ENCODE data around the gene VSNL1.

VSNL1 gene

GRCh38 chr2:17605696-17606095 lies 65.2 kb downstream of the VSNL1 start:
- no peak overlapping the region for H3K14ac ChIP-seq (ENCODE audit: low read length)
- H3K4me1 ChIP-seq (ENCODE audit: control insufficient read depth in 2 of 2, insufficient read depth in 1 of 2, low read depth in 1 of 2, low read length in 2 of 2), result peaks cover 2 to 5% of the 10 kb centered on the region in 2 donors
- no peak overlapping the region for H2BK5ac ChIP-seq (ENCODE audit: low read length)
- no peak overlapping the region for H2BK120ac ChIP-seq (ENCODE audit: low read depth, low read length)
- H3K9ac ChIP-seq (ENCODE audit: low read depth, low read length, poor library complexity), result no peak overlapping the region
- H3K23ac ChIP-seq (ENCODE audit: low read depth, low read length, poor library complexity), result no peak overlapping the region
- H3K27ac ChIP-seq (replicated peaks; ENCODE audit: low read length), result no peak overlapping the region
- H3K9me3 ChIP-seq (replicated peaks in 1 of 2; ENCODE audit: control insufficient read depth in 2 of 2, insufficient read depth in 1 of 2, low read depth in 1 of 2, low read length in 2 of 2), result peaks cover 0 to 2% of the 10 kb centered on the region in 2 donors
- WGBS, 2 donors (ENCODE audit: extremely low coverage in 2 of 2, insufficient read length in 2 of 2, insufficient replicate concordance in 1 of 2), result no CpG with 5 or more reads among the region's 4 CpGs
- no peaks in the 10 kb centered on the region for H3K79me1 ChIP-seq (ENCODE audit: low read depth, low read length)
- no peak overlapping the region for H3K4ac ChIP-seq (ENCODE audit: low read length)
- no peaks in the 10 kb centered on the region for H3K36me3 ChIP-seq (replicated peaks in 1 of 2; ENCODE audit: control insufficient read depth in 2 of 2, insufficient read depth in 2 of 2, low read length in 2 of 2)
- H4K8ac ChIP-seq (ENCODE audit: low read depth, low read length), result no peak overlapping the region
- no peak overlapping the region for H2BK15ac ChIP-seq (ENCODE audit: low read length)
- no peak overlapping the region for H2AK5ac ChIP-seq (ENCODE audit: low read depth, low read length)
- H4K91ac ChIP-seq (ENCODE audit: low read depth, low read length, poor library complexity), result no peak overlapping the region
- no peak overlapping the region for H3K18ac ChIP-seq (ENCODE audit: low read length)
- H2BK12ac ChIP-seq (ENCODE audit: low read length), result no peak overlapping the region
- no peaks in the 10 kb centered on the region for H3K27me3 ChIP-seq (ENCODE audit: control insufficient read depth in 3 of 3, insufficient read depth in 3 of 3, low read depth in 1 of 3, low read length in 3 of 3)
- no peak overlapping the region for H3K4me2 ChIP-seq (ENCODE audit: insufficient read depth, low read length, poor library complexity, severe bottlenecking)
- no peak overlapping the region for H2AFZ ChIP-seq (ENCODE audit: low read length)
- DNase-seq (ENCODE audit: low spot score), result no peak
- H3K4me3 ChIP-seq (ENCODE audit: low read length in 2 of 2), result no peak overlapping the region

GRCh38 chr2:17606851-17607250 lies 66.4 kb downstream of the VSNL1 start:
- H3K4me2 ChIP-seq (ENCODE audit: insufficient read depth, low read length, poor library complexity, severe bottlenecking), result no peak overlapping the region
- H3K79me1 ChIP-seq (ENCODE audit: low read depth, low read length), result no peaks in the 10 kb centered on the region
- H2BK15ac ChIP-seq (ENCODE audit: low read length), result no peak overlapping the region
- H3K18ac ChIP-seq (ENCODE audit: low read length), result no peak overlapping the region
- WGBS, 2 donors (ENCODE audit: extremely low coverage in 2 of 2, insufficient read length in 2 of 2, insufficient replicate concordance in 1 of 2), result no CpG with 5 or more reads among the region's 2 CpGs
- no peak overlapping the region for H3K23ac ChIP-seq (ENCODE audit: low read depth, low read length, poor library complexity)
- H3K9me3 ChIP-seq (replicated peaks in 1 of 2; ENCODE audit: control insufficient read depth in 2 of 2, insufficient read depth in 1 of 2, low read depth in 1 of 2, low read length in 2 of 2), result peaks cover 0 to 2% of the 10 kb centered on the region in 2 donors
- H3K27ac ChIP-seq (replicated peaks; ENCODE audit: low read length), result no peak overlapping the region
- no peak overlapping the region for H2BK12ac ChIP-seq (ENCODE audit: low read length)
- H3K27me3 ChIP-seq (ENCODE audit: control insufficient read depth in 3 of 3, insufficient read depth in 3 of 3, low read depth in 1 of 3, low read length in 3 of 3), result no peaks in the 10 kb centered on the region
- H3K4ac ChIP-seq (ENCODE audit: low read length), result no peak overlapping the region
- no peak overlapping the region for H2AK5ac ChIP-seq (ENCODE audit: low read depth, low read length)
- no peak overlapping the region for H3K9ac ChIP-seq (ENCODE audit: low read depth, low read length, poor library complexity)
- no peak overlapping the region for H4K8ac ChIP-seq (ENCODE audit: low read depth, low read length)
- no peak overlapping the region for H2AFZ ChIP-seq (ENCODE audit: low read length)
- H4K91ac ChIP-seq (ENCODE audit: low read depth, low read length, poor library complexity), result no peak overlapping the region
- DNase-seq (ENCODE audit: low spot score), result no peak
- no peak overlapping the region for H3K14ac ChIP-seq (ENCODE audit: low read length)
- H3K36me3 ChIP-seq (replicated peaks in 1 of 2; ENCODE audit: control insufficient read depth in 2 of 2, insufficient read depth in 2 of 2, low read length in 2 of 2), result no peaks in the 10 kb centered on the region
- H3K4me3 ChIP-seq (ENCODE audit: low read length in 2 of 2), result no peak overlapping the region
- no peak overlapping the region for H2BK5ac ChIP-seq (ENCODE audit: low read length)
- H3K4me1 ChIP-seq (ENCODE audit: control insufficient read depth in 2 of 2, insufficient read depth in 1 of 2, low read depth in 1 of 2, low read length in 2 of 2), result peaks cover 2 to 5% of the 10 kb centered on the region in 2 donors
- no peak overlapping the region for H2BK120ac ChIP-seq (ENCODE audit: low read depth, low read length)

DNA sequence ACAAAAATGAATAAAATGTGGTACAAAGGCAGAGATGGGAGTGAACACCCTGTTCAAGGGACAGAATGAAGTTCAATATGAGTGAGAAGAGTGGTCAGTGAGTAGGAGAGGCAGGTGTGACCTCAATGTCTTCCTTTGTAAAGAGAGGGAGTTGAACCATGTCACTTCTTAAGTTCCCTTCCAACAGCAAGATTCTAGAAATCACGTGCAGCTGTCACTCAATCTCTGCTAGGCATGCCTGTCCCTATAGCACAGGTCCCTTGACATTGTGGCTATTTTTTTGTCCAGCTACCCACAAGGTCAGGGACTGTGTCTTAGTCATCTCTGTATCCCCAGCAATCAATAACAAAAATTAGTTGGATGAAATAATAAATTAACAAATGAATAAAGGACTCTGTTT lies 66.9 kb downstream of the VSNL1 start:
- Histone ChIP-seq H2BK120ac (ENCODE audit: low read depth, low read length) (no peak overlapping the region), H2BK5ac (ENCODE audit: low read length) (no peak overlapping the region), H3K4me2 (ENCODE audit: insufficient read depth, low read length, poor library complexity, severe bottlenecking) (no peak overlapping the region), H3K9ac (ENCODE audit: low read depth, low read length, poor library complexity) (no peak overlapping the region), H3K4ac (ENCODE audit: low read length) (no peak overlapping the region), H3K23ac (ENCODE audit: low read depth, low read length, poor library complexity) (no peak overlapping the region), H4K8ac (ENCODE audit: low read depth, low read length) (no peak overlapping the region), H3K4me3 (ENCODE audit: low read length in 2 of 2) (no peak overlapping the region), H3K79me1 (ENCODE audit: low read depth, low read length) (no peaks in the 10 kb centered on the region), H3K36me3 (replicated peaks in 1 of 2; ENCODE audit: control insufficient read depth in 2 of 2, insufficient read depth in 2 of 2, low read length in 2 of 2) (no peaks in the 10 kb centered on the region), H2AFZ (ENCODE audit: low read length) (no peak overlapping the region), H2AK5ac (ENCODE audit: low read depth, low read length) (no peak overlapping the region), H3K4me1 (ENCODE audit: control insufficient read depth in 2 of 2, insufficient read depth in 1 of 2, low read depth in 1 of 2, low read length in 2 of 2) (peaks cover 2 to 5% of the 10 kb centered on the region in 2 donors), H2BK12ac (ENCODE audit: low read length) (no peak overlapping the region), H3K14ac (ENCODE audit: low read length) (no peak overlapping the region), H3K9me3 (replicated peaks in 1 of 2; ENCODE audit: control insufficient read depth in 2 of 2, insufficient read depth in 1 of 2, low read depth in 1 of 2, low read length in 2 of 2) (peaks cover 0 to 2% of the 10 kb centered on the region in 2 donors), H2BK15ac (ENCODE audit: low read length) (no peak overlapping the region), H4K91ac (ENCODE audit: low read depth, low read length, poor library complexity) (no peak overlapping the region), H3K27ac (replicated peaks; ENCODE audit: low read length) (no peak overlapping the region), H3K18ac (ENCODE audit: low read length) (no peak overlapping the region), H3K27me3 (ENCODE audit: control insufficient read depth in 3 of 3, insufficient read depth in 3 of 3, low read depth in 1 of 3, low read length in 3 of 3) (no peaks in the 10 kb centered on the region)
- no peak for DNase-seq (ENCODE audit: low spot score)
- WGBS, 2 donors (ENCODE audit: extremely low coverage in 2 of 2, insufficient read length in 2 of 2, insufficient replicate concordance in 1 of 2), result no CpG with 5 or more reads among the region's 1 CpG

DNA sequence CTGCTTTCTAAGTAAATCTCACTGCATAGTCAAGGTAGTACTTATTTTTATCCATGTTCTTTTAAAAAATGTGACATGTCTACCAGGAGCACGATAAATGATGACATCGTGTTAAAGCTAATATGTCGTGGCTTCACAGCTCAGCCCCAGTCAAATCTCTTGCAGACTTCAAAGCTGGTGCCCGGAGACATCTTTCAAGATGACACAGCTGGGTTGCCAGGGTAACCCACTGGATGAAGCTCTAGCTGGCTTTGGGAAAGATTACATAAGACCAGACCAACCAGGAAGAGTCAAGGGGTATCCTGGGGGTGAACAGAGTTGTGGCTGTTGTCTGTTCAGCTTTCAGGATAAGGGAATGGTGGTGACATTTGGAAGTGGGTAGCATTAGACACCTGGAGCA lies 67.8 kb downstream of the VSNL1 start:
- Histone ChIP-seq H3K4ac (ENCODE audit: low read length) (no peak overlapping the region), H2BK5ac (ENCODE audit: low read length) (no peak overlapping the region), H2BK120ac (ENCODE audit: low read depth, low read length) (no peak overlapping the region), H3K14ac (ENCODE audit: low read length) (no peak overlapping the region), H3K9me3 (replicated peaks in 1 of 2; ENCODE audit: control insufficient read depth in 2 of 2, insufficient read depth in 1 of 2, low read depth in 1 of 2, low read length in 2 of 2) (peaks cover 0 to 2% of the 10 kb centered on the region in 2 donors), H3K9ac (ENCODE audit: low read depth, low read length, poor library complexity) (no peak overlapping the region), H3K18ac (ENCODE audit: low read length) (no peak overlapping the region), H3K36me3 (replicated peaks in 1 of 2; ENCODE audit: control insufficient read depth in 2 of 2, insufficient read depth in 2 of 2, low read length in 2 of 2) (no peaks in the 10 kb centered on the region), H2AFZ (ENCODE audit: low read length) (no peak overlapping the region), H2AK5ac (ENCODE audit: low read depth, low read length) (no peak overlapping the region), H4K8ac (ENCODE audit: low read depth, low read length) (no peak overlapping the region), H4K91ac (ENCODE audit: low read depth, low read length, poor library complexity) (no peak overlapping the region), H3K4me2 (ENCODE audit: insufficient read depth, low read length, poor library complexity, severe bottlenecking) (no peak overlapping the region), H3K23ac (ENCODE audit: low read depth, low read length, poor library complexity) (no peak overlapping the region), H3K27ac (replicated peaks; ENCODE audit: low read length) (no peak overlapping the region), H3K4me1 (ENCODE audit: control insufficient read depth in 2 of 2, insufficient read depth in 1 of 2, low read depth in 1 of 2, low read length in 2 of 2) (peaks cover 2 to 5% of the 10 kb centered on the region in 2 donors), H2BK15ac (ENCODE audit: low read length) (no peak overlapping the region), H3K27me3 (ENCODE audit: control insufficient read depth in 3 of 3, insufficient read depth in 3 of 3, low read depth in 1 of 3, low read length in 3 of 3) (no peaks in the 10 kb centered on the region), H3K4me3 (ENCODE audit: low read length in 2 of 2) (no peak overlapping the region), H3K79me1 (ENCODE audit: low read depth, low read length) (no peaks in the 10 kb centered on the region), H2BK12ac (ENCODE audit: low read length) (no peak overlapping the region)
- no peak for DNase-seq (ENCODE audit: low spot score)
- WGBS, 2 donors (ENCODE audit: extremely low coverage in 2 of 2, insufficient read length in 2 of 2, insufficient replicate concordance in 1 of 2), result no CpG with 5 or more reads among the region's 4 CpGs

Data from neuronal stem cell (in vitro differentiated cells).